HG03095 (cell line): ENCODE data around the gene OR4F17.
"Not testable (repeated sequence)": the region's sequence is repeated elsewhere in the genome, so short reads cannot be mapped to it uniquely, and the experiment has no call there.

Experiments
- ATAC-seq: cut with Tn5 transposase; IDR thresholded peaks from one replicate; pipeline ENCODE4 v1.9.1; 2021; ENCODE audit warnings: moderate library complexity; ENCODE audit not compliant: unreplicated experiment

Gene OR4F17, protein sequence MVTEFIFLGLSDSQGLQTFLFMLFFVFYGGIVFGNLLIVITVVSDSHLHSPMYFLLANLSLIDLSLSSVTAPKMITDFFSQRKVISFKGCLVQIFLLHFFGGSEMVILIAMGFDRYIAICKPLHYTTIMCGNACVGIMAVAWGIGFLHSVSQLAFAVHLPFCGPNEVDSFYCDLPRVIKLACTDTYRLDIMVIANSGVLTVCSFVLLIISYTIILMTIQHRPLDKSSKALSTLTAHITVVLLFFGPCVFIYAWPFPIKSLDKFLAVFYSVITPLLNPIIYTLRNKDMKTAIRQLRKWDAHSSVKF

DNA sequence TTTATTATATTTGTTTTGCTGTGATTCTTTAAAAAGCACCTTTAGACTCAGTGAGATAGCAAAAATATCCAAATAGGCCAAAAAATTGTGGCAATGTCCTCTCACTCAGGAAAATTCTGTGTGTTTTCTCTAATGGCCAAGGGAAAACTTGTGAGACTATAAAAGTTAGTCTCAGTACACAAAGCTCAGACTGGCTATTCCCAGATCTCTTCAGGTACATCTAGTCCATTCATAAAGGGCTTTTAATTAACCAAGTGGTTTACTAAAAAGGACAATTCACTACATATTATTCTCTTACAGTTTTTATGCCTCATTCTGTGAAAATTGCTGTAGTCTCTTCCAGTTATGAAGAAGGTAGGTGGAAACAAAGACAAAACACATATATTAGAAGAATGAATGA lies at the start of gene OR4F17:
Gene OR4F17 (plus strand): TSS at position 301 of the 400 bp plus-strand sequence. CDS start 3,575 bp downstream, outside the sequence.
- not testable (repeated sequence) for ATAC-seq

DNA sequence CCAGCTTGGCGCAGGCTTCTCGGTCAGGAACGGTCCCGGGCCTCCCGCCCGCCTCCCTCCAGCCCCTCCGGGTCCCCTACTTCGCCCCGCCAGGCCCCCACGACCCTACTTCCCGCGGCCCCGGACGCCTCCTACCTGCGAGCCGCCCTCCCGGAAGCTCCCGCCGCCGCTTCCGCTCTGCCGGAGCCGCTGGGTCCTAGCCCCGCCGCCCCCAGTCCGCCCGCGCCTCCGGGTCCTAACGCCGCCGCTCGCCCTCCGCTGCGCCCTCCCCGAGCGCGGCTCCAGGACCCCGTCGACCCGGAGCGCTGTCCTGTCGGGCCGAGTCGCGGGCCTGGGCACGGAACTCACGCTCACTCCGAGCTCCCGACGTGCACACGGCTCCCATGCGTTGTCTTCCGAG lies 36.1 kb upstream of the OR4F17 start:
- not testable (repeated sequence) for ATAC-seq

DNA sequence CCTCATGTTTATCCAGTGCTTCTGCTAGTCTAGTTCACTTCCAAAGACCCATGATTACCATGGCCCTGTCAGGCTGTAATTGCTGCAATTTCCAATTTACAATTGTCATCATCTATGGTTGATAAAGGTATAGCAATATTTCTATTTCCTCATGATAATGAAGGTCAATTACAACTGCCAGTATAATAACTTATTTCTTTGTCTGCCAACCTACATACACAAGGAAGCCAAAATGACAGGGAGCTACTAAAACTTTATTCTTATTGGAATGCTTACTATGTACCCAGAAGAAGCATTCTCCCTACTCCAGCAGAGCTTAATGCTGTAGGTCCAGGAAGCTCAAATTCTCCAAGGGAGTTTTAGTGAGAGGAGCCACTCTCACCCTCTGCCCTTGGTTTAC lies 24.0 kb upstream of the OR4F17 start:
- not testable (repeated sequence) for ATAC-seq

DNA sequence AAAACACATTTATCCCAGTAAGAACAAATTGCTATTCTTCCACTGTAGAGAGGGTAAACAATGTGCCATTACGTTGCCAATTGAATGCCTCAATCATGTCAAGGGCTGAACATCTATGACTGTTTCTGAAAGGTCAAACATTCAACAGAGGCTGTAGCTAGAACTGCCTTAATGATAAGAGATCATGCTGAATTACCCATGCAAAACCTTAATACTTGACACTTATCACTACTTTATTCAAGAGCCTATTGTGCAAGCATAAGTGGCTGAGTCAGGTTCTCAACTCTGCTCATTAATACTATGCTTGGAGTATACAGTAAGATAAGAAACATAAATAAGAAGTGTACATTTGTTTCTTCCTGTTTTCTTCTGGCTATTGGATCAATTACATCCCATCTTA lies 23.3 kb upstream of the OR4F17 start:
- not testable (repeated sequence) for ATAC-seq

DNA sequence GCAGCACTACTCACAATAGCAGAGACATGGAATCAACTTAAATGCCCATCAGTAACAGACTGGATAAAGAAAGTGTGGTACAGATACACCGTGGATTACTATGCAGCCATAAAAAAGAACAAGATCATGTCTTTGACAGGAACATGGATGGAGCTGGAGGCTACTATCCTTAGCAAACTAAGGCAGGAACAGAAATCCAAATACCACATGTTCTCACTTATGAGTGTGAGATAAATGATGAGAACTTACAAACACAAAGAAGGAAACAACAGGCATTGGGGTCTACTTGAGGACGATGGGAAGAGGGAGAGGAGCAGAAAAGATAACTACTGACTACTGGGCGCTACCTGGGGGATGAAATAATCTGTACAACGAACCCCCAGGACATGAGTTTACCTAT lies 16.2 kb upstream of the OR4F17 start:
- ATAC-seq, result not testable (repeated sequence)

DNA sequence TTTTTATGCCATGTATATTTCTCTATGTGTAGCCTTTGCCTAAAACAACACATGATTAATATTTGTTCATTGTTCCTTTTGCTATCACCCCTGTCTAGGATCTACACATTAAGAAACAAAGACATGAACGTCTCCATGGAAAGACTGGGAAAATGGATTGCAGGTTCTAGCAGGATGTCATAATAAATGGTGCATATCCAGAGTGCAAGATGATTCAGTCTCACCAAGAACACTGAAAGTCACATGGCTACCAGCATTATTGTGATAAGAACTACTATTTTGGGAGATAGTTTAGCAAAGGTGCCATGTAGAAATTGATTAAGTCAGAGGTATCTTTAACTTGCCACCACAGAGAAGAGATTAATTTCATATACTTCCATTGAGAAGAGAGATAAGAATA lies 12.1 kb upstream of the OR4F17 start:
- ATAC-seq, result not testable (repeated sequence)

DNA sequence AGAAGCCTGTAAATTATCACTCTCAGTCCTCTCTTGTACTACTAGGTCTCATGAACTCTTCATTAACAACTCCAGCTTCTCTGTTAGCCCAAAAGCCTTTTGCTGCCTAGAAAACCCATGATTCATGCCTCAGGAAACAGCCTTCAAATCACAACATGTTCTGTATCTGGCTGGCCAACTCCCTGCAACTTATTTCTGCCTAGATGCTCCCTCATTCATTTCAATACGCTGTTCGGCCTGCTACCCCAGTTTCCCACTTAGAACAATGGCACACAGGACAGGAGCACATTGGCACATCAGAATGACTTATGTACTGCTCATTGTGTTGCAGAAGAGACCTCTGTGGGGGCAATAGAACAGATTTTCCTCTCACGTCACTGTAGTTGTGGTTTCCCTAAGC lies 9.3 kb upstream of the OR4F17 start:
- ATAC-seq, result not testable (repeated sequence)

DNA sequence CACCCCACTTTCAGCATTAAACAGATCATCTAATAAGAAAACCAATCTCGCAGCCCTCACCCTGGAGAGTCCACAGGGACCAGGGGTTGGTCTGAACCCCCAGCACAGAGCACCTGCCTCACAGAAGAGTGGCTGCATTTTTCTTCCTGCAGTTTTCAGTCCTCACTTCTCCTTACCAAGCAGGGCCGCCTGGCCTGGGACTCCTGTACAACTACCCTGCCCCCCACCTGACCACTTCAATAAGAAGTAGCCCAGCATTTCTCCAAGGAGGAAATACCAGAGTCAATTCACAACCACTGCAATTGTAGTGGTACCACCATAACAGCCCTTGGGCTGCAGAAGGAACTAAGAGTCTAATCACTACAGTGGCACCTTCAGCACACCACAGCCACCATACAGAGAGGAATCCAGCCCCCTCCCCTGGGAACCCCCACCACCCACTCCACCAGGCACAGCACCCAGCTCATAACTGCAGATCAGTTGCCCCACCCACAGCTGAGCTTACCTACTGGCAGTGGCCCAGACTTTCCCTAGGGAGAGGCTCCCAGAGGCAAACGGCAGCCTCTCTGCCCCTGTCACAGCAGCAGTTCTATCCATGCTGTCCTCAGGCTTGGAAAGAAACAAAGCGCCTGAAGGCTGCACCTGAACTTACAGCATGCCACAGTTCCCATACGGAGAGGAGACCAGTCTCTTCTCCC lies 13.7 kb downstream of the OR4F17 start:
- not testable (repeated sequence) for ATAC-seq
